Measurements from ENCODE around the gene LPP. TPM values are rescaled to one million over a fixed set of nuclear protein-coding genes. Genes with fewer than 3 reads are reported as not detected.

Gene LPP
- total RNA-seq, 1 donor = 77.4 TPM

- no peaks in the 10 kb centered on the region for H3K27me3 ChIP-seq (ENCODE audit: insufficient read depth, low read length)
- no peak for TF ChIP-seq CTCF (IDR thresholded peaks at IDR 0.05; ENCODE audit: extremely low read depth, low read depth, low read length)
- no peaks in the 10 kb centered on the region for H3K79me2 ChIP-seq (ENCODE audit: insufficient read depth, low read length)
- no peak overlapping the region for H3K27ac ChIP-seq (ENCODE audit: low read depth, low read length)
- H4K20me1 ChIP-seq (ENCODE audit: insufficient read depth, low read length) = no peaks in the 10 kb centered on the region
- H3K9me3 ChIP-seq (ENCODE audit: low read depth, low read length) = no peaks in the 10 kb centered on the region
- H3K4me3 ChIP-seq (ENCODE audit: insufficient read depth, low read length) = no peak overlapping the region
- no peak overlapping the region for H3K4me2 ChIP-seq (ENCODE audit: insufficient read depth, low read length)
- no peak overlapping the region for H2AFZ ChIP-seq (ENCODE audit: low read length)
- no peaks in the 10 kb centered on the region for H3K36me3 ChIP-seq (ENCODE audit: insufficient read depth, low read length)
- H3K4me1 ChIP-seq (ENCODE audit: insufficient read depth, low read length) = no peaks in the 10 kb centered on the region
- no peak for DNase-seq (ENCODE audit: insufficient read length, low spot score, missing footprints)
These were observed 754.3 kb downstream of the LPP start for GRCh38 chr3:188908002-188908850.

GRCh38 chr3:188911026-188911850 lies 757.3 kb downstream of the LPP start:
- Histone ChIP-seq H3K4me2 (ENCODE audit: insufficient read depth, low read length) (no peak overlapping the region), H2AFZ (ENCODE audit: low read length) (no peak overlapping the region), H3K36me3 (ENCODE audit: insufficient read depth, low read length) (no peaks in the 10 kb centered on the region), H3K27ac (ENCODE audit: low read depth, low read length) (no peak overlapping the region), H3K9me3 (ENCODE audit: low read depth, low read length) (no peaks in the 10 kb centered on the region), H3K4me3 (ENCODE audit: insufficient read depth, low read length) (no peak overlapping the region), H3K4me1 (ENCODE audit: insufficient read depth, low read length) (peaks cover 9% of the 10 kb centered on the region), H3K79me2 (ENCODE audit: insufficient read depth, low read length) (no peaks in the 10 kb centered on the region), H4K20me1 (ENCODE audit: insufficient read depth, low read length) (no peaks in the 10 kb centered on the region), H3K27me3 (ENCODE audit: insufficient read depth, low read length) (no peaks in the 10 kb centered on the region)
- TF ChIP-seq CTCF (IDR thresholded peaks at IDR 0.05; ENCODE audit: extremely low read depth, low read depth, low read length) = no peak
- no peak for DNase-seq (ENCODE audit: insufficient read length, low spot score, missing footprints)

- DNase-seq (ENCODE audit: insufficient read length, low spot score, missing footprints) = no peak
- Histone ChIP-seq H3K4me2 (ENCODE audit: insufficient read depth, low read length) (no peak overlapping the region), H3K9me3 (ENCODE audit: low read depth, low read length) (no peaks in the 10 kb centered on the region), H3K4me3 (ENCODE audit: insufficient read depth, low read length) (no peak overlapping the region), H3K27me3 (ENCODE audit: insufficient read depth, low read length) (no peaks in the 10 kb centered on the region), H3K79me2 (ENCODE audit: insufficient read depth, low read length) (no peaks in the 10 kb centered on the region), H3K4me1 (ENCODE audit: insufficient read depth, low read length) (peaks cover 12% of the 10 kb centered on the region), H4K20me1 (ENCODE audit: insufficient read depth, low read length) (no peaks in the 10 kb centered on the region), H3K36me3 (ENCODE audit: insufficient read depth, low read length) (no peaks in the 10 kb centered on the region), H3K27ac (ENCODE audit: low read depth, low read length) (no peak overlapping the region), H2AFZ (ENCODE audit: low read length) (no peak overlapping the region)
- no peak for TF ChIP-seq CTCF (IDR thresholded peaks at IDR 0.05; ENCODE audit: extremely low read depth, low read depth, low read length)
These were observed 759.1 kb downstream of the LPP start for GRCh38 chr3:188913084-188913483.

- DNase-seq (ENCODE audit: insufficient read length, low spot score, missing footprints) = peak; percentile 46
- Histone ChIP-seq H3K9me3 (ENCODE audit: low read depth, low read length) (no peaks in the 10 kb centered on the region), H4K20me1 (ENCODE audit: insufficient read depth, low read length) (no peaks in the 10 kb centered on the region), H3K4me3 (ENCODE audit: insufficient read depth, low read length) (no peak overlapping the region), H3K4me2 (ENCODE audit: insufficient read depth, low read length) (peak overlapping the region; percentile 11), H3K79me2 (ENCODE audit: insufficient read depth, low read length) (no peaks in the 10 kb centered on the region), H3K36me3 (ENCODE audit: insufficient read depth, low read length) (no peaks in the 10 kb centered on the region), H3K27ac (ENCODE audit: low read depth, low read length) (peak overlapping the region; percentile 64), H3K27me3 (ENCODE audit: insufficient read depth, low read length) (no peaks in the 10 kb centered on the region), H2AFZ (ENCODE audit: low read length) (no peak overlapping the region), H3K4me1 (ENCODE audit: insufficient read depth, low read length) (peaks cover 12% of the 10 kb centered on the region)
- TF ChIP-seq CTCF (IDR thresholded peaks at IDR 0.05; ENCODE audit: extremely low read depth, low read depth, low read length) = no peak
These were observed 760.6 kb downstream of the LPP start for GRCh38 chr3:188914552-188914951.
